K562 (cell line): ENCODE results near the gene DGCR2. TPM values are rescaled to one million over a fixed set of nuclear protein-coding genes. Genes with fewer than 3 reads are reported as not detected.

ENCODE experiments used
- C11orf30 ChIP-seq: fragments of 450-650 bp; IDR thresholded peaks from 2 replicates; pipeline ENCODE4 v1.6.1; 2016; ENCODE audit warnings: low read depth, mild to moderate bottlenecking
- CREM ChIP-seq: IDR thresholded peaks from 2 replicates; pipeline ENCODE4 v1.6.1; 2014; ENCODE audit warnings: antibody characterized with exemption, low read depth
- CSDE1 ChIP-seq, 2 experiments: fragments of 450-650 bp; IDR thresholded peaks; 2 replicates each; pipeline ENCODE4 v1.6.1; 2016; ENCODE audit warnings: mild to moderate bottlenecking in 1 of 2
- ELF4 ChIP-seq: fragments of 450-650 bp; formaldehyde crosslinking; IDR thresholded peaks from 2 replicates; pipeline ENCODE4 v1.4.0; 2022; ENCODE audit warnings: missing genetic modification characterization
- EWSR1 ChIP-seq: fragments of 450-650 bp; IDR thresholded peaks from 2 replicates; pipeline ENCODE4 v1.6.1; 2018; ENCODE audit warnings: borderline replicate concordance, mild to moderate bottlenecking, low read depth, moderate library complexity; ENCODE audit not compliant: partially characterized antibody
- HCFC1 ChIP-seq: IDR thresholded peaks from 2 replicates; pipeline ENCODE4 v1.6.1; 2012; ENCODE audit warnings: low read depth, low read length, improper control_type of control experiment
- MTA2 ChIP-seq: fragments of 450-650 bp; IDR thresholded peaks from 2 replicates; pipeline ENCODE4 v1.6.1; 2016; ENCODE audit warnings: low read depth
- NR2F6 ChIP-seq: fragments of 450-650 bp; formaldehyde crosslinking; IDR thresholded peaks from 2 replicates; pipeline ENCODE4 v1.4.0; 2020; ENCODE audit warnings: mild to moderate bottlenecking
- PHF8 ChIP-seq: fragments of 200-600 bp; sonication (generic); IDR thresholded peaks from 2 replicates; pipeline ENCODE4 v1.6.1; 2012; ENCODE audit warnings: mixed run types, mild to moderate bottlenecking, inconsistent platforms, low read length, moderate library complexity, borderline replicate concordance
- PTRF ChIP-seq: fragments of 450-650 bp; IDR thresholded peaks from 2 replicates; pipeline ENCODE4 v1.6.1; 2016; ENCODE audit warnings: mild to moderate bottlenecking, missing genetic modification characterization, missing compliant biosample characterization
- SETDB1 ChIP-seq: IDR thresholded peaks from one replicate; pipeline ENCODE4 v1.6.1; 2012; ENCODE audit warnings: low read length, control low read depth, inconsistent platforms
- SFPQ ChIP-seq: fragments of 200-400 bp; formaldehyde crosslinking; IDR thresholded peaks from 2 replicates; pipeline ENCODE4 v1.6.1; 2017; ENCODE audit warnings: mild to moderate bottlenecking, low read depth, low read length, moderate library complexity
- TAF15 ChIP-seq: fragments of 200-400 bp; formaldehyde crosslinking; IDR thresholded peaks from 2 replicates; pipeline ENCODE4 v1.6.1; 2017; ENCODE audit warnings: mild to moderate bottlenecking, low read depth, low read length, moderate library complexity
- TSHZ1 ChIP-seq: fragments of 250-450 bp; sonication (Bioruptor Pico); IDR thresholded peaks from 2 replicates; pipeline ENCODE4 v1.4.0; 2020; ENCODE audit warnings: mild to moderate bottlenecking, moderate library complexity
- WHSC1 ChIP-seq: IDR thresholded peaks from one replicate; pipeline ENCODE4 v1.6.1; 2012; ENCODE audit warnings: low read length, control low read depth, inconsistent platforms
- YBX1 ChIP-seq: fragments of 450-650 bp; IDR thresholded peaks from 2 replicates; pipeline ENCODE4 v1.7.1; 2016; ENCODE audit warnings: mild to moderate bottlenecking
- ZNF143 ChIP-seq: sonication (generic); formaldehyde crosslinking; IDR thresholded peaks from 2 replicates; pipeline ENCODE4 v1.9.0; 2022; ENCODE audit warnings: mild to moderate bottlenecking, missing genetic modification reagents
- ZNF3 ChIP-seq: fragments of 250-450 bp; sonication (Bioruptor Pico); IDR thresholded peaks from 2 replicates; pipeline ENCODE4 v1.5.0; 2021; ENCODE audit warnings: mild to moderate bottlenecking, moderate library complexity
- ZNF436 ChIP-seq: fragments of 250-450, 450-650 bp; sonication (Bioruptor Pico); formaldehyde crosslinking; IDR thresholded peaks from 2 replicates; pipeline ENCODE4 v1.7.0; 2020; ENCODE audit warnings: mild to moderate bottlenecking
- ZNF511 ChIP-seq: sonication (generic); formaldehyde crosslinking; IDR thresholded peaks from 2 replicates; pipeline ENCODE4 v1.8.0; 2022; ENCODE audit warnings: mild to moderate bottlenecking, missing genetic modification reagents
- ZNF512 ChIP-seq: IDR thresholded peaks from 2 replicates; pipeline ENCODE4 v1.6.1; 2016; ENCODE audit warnings: missing genetic modification characterization, missing compliant biosample characterization
- ZNF695 ChIP-seq: fragments of 450-650 bp; formaldehyde crosslinking; IDR thresholded peaks from 2 replicates; pipeline ENCODE4 v1.4.0; 2020; ENCODE audit warnings: mild to moderate bottlenecking, moderate library complexity
- ZNF696 ChIP-seq: fragments of 250-450 bp; sonication (Bioruptor Pico); conservative IDR thresholded peaks from 2 replicates; pipeline ENCODE4 v1.4.0; 2020; ENCODE audit warnings: mild to moderate bottlenecking, moderate library complexity
- ZNF699 ChIP-seq: fragments of 250-450 bp; sonication (Bioruptor Pico); IDR thresholded peaks from 2 replicates; pipeline ENCODE4 v1.8.0; 2021; ENCODE audit warnings: mild to moderate bottlenecking, moderate library complexity; ENCODE audit not compliant: insufficient replicate concordance
- polyA plus RNA-seq, 8 experiments: library from polyadenylated mRNA; depleted of rRNA in 4 of 8; stranded (reverse) in 5 of 8; unstranded in 3 of 8; fragments of >200 nt; fragmentation: Nextera tagmentation in 2 of 8; fragmentation: Illumina TruSeq in 1 of 8; extraction: Ambion mirVana in 2 of 8; extraction: Trizol in 1 of 8; gene quantifications; 2 replicates each; pipeline versions ENCODE4 v1.2.1 to v1.2.3, GENCODE V29; 2011 to 2014; ENCODE audit warnings: inconsistent platforms in 1 of 8, missing spikeins in 1 of 8
- total RNA-seq, 7 experiments: library from RNA; depleted of rRNA in 6 of 7; stranded (reverse); fragments of >200 nt in 6 of 7; fragmentation: Illumina TruSeq in 2 of 7; extraction: Trizol in 2 of 7; gene quantifications; 2 replicates each; pipeline versions ENCODE4 v1.2.1 to v1.2.3, GENCODE V29; 2011 to 2021; ENCODE audit warnings: low replicate concordance in 1 of 7

Gene DGCR2
- total and polyA plus RNA-seq, 9 of the 15 experiments (the other 6 are each of a cell fraction or from before 2014, with no cell fraction given): 0.69 to 101 (median 56.4) TPM

GRCh38 chr22:19075404-19075803 is 46.8 kb downstream of the DGCR2 start (continued):
- TF ChIP-seq TSHZ1 (CRISPR knock-in tag): 0 out of 2 replicates have a peak, but pooled peaks have one; percentile 29
- TF ChIP-seq EWSR1: no peak
- no peak for TF ChIP-seq ZNF696 (CRISPR knock-in tag)
- no peak for TF ChIP-seq MTA2
- no peak for TF ChIP-seq SFPQ
- TF ChIP-seq ZNF436 (CRISPR knock-in tag): 0 out of 2 replicates have a peak, but pooled peaks have one; percentile 16
- no peak for TF ChIP-seq PHF8
- 0 out of 2 replicates have a peak, but pooled peaks have one; percentile 25 for TF ChIP-seq ZNF143
- TF ChIP-seq TAF15: no peak
- no peak for TF ChIP-seq HCFC1
- TF ChIP-seq ELF4 (CRISPR knock-in tag): peak; percentile 65; the same call in 1 of the 2 replicates
- TF ChIP-seq CSDE1 (IDR thresholded peaks at IDR 0.05): no peak
- no peak for TF ChIP-seq SETDB1
- no peak for TF ChIP-seq PTRF (tag)
- no peak for TF ChIP-seq CREM
- no peak for TF ChIP-seq ZNF3 (CRISPR knock-in tag)
- TF ChIP-seq ZNF695 (CRISPR knock-in tag): no peak
- no peak for TF ChIP-seq C11orf30
- TF ChIP-seq ZNF699 (CRISPR knock-in tag): no peak
- TF ChIP-seq YBX1: no peak
- no peak for TF ChIP-seq WHSC1
- TF ChIP-seq ZNF512 (tag): no peak
- 0 out of 2 replicates have a peak, but pooled peaks have one; percentile 35 for TF ChIP-seq NR2F6 (CRISPR knock-in tag)
- no peak for TF ChIP-seq ZNF511 (CRISPR knock-in tag)
